ENCODE data around the gene ADGRL3.
"Not testable (repeated sequence)": the region's sequence is repeated elsewhere in the genome, so short reads cannot be mapped to it uniquely, and the experiment has no call there.

The ADGRL3 gene

DNA sequence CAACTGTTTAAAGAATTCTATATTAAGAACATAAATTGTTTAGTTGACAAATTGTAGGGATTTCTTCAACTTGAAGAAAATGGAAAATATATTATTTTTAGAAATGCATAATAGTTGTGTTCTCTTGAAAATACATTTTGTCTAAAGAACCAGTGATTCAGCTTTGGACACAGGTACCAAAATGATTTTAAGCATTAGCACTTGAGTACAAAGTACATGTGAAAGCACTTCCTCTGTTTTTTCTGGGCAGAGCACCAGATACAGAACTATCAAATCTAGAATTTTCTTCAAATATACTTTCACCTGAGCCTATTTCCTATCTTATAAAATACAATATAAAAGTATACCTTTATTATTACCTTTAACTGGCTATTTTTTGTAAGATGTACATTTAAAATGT is 539.8 kb downstream of the ADGRL3 start:
- in situ Hi-C loops (cut with MboI; ENCODE audit: low pct_unique_long_range_greater_than_20kb, low sequenced_read_pairs, unreplicated experiment) = no loop called here
- no peak for DNase-seq (ENCODE audit: low spot score)
- TF ChIP-seq, protein P1, sequence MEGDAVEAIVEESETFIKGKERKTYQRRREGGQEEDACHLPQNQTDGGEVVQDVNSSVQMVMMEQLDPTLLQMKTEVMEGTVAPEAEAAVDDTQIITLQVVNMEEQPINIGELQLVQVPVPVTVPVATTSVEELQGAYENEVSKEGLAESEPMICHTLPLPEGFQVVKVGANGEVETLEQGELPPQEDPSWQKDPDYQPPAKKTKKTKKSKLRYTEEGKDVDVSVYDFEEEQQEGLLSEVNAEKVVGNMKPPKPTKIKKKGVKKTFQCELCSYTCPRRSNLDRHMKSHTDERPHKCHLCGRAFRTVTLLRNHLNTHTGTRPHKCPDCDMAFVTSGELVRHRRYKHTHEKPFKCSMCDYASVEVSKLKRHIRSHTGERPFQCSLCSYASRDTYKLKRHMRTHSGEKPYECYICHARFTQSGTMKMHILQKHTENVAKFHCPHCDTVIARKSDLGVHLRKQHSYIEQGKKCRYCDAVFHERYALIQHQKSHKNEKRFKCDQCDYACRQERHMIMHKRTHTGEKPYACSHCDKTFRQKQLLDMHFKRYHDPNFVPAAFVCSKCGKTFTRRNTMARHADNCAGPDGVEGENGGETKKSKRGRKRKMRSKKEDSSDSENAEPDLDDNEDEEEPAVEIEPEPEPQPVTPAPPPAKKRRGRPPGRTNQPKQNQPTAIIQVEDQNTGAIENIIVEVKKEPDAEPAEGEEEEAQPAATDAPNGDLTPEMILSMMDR (IDR thresholded peaks at IDR 0.05; ENCODE audit: extremely low read depth, insufficient read depth, missing control alignments) = no peak

DNA sequence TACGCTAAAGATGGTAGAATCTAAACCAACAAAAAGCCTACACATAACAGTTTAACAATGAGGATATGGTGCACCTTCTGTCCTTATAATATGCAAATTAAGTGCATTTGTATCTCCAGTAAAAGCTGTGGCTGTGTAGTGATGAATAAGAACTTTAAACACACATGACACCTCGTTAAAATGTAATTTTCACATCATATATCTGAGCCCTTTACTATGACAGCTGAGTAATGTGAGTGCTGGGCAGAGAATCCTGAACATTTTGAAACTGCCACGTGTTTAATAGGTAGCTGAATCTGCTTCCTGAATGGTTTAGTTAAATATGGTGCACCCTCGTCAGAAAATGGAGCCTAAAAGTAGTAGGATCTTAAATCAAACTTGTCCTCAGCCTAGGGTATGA is 540.8 kb downstream of the ADGRL3 start:
- no peak for DNase-seq (ENCODE audit: low spot score)
- TF ChIP-seq, protein P1 (IDR thresholded peaks at IDR 0.05; ENCODE audit: extremely low read depth, insufficient read depth, missing control alignments) = no peak
- in situ Hi-C loops (cut with MboI; ENCODE audit: low pct_unique_long_range_greater_than_20kb, low sequenced_read_pairs, unreplicated experiment) = no loop called here

DNA sequence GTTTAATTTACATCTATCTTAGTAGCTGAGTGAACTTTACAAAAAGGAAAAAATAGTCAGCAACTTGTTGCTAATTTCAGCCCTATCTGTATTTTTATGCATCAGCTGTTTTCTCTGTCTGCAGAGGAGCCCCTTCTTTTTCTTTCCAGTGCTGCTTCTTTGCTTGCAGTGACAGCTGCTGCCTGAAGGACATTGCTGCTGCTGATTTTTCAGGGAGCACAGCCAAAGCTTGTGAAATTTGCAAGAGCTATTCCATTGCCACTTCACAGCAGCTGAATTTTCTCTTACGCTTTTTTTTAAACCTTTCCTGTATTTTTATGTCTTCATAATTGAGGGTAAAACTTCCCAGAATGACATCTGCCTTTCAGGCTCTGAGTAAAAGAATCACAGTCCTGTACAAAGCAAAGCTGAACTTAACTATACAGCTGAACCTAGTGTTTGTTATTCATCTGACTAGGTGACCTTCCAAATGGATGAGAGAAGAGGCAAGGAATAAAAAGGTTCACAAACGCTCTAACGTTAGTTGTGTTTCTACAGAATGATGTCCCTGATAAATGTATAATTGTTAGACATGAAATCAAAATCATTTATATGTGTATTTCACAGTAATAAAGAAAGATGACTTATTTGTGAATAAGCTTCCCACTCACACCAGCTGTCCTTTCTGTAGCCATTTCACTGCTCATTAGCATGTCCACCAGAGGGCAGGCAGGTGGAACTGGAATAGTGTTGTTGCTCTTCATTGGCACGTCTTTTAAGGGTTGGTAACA is 541.4 kb downstream of the ADGRL3 start:
- no peak for DNase-seq (ENCODE audit: low spot score)

DNA sequence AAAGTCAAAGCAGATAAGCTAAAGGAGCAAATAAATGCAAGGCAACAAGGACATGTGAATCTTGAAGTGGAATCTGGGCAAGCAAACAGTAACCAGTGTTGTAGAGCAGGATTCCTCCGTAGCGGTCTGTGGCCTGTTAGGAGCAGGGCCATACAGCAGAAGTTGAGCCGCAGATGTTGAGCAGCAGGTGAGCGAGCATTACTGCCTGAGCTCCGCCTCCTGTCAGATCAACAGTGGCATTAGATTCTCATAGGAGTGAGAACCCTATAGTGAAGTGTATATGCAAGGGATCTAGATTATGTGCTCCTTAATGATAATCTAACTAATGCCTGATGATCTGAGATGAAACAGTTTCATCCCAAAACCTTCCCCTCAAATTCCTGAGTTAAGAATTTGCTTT is 550.7 kb downstream of the ADGRL3 start:
- TF ChIP-seq, protein P1 (IDR thresholded peaks at IDR 0.05; ENCODE audit: extremely low read depth, insufficient read depth, missing control alignments) = no peak
- in situ Hi-C loops (cut with MboI; ENCODE audit: low pct_unique_long_range_greater_than_20kb, low sequenced_read_pairs, unreplicated experiment) = no loop called here
- no peak for DNase-seq (ENCODE audit: low spot score)

More for the DNA sequence above, 541.4 kb downstream of the ADGRL3 start:
- TF ChIP-seq, protein P1 (IDR thresholded peaks at IDR 0.05; ENCODE audit: extremely low read depth, insufficient read depth, missing control alignments) = no peak
- in situ Hi-C loops (cut with MboI; ENCODE audit: low pct_unique_long_range_greater_than_20kb, low sequenced_read_pairs, unreplicated experiment) = no loop called here

DNA sequence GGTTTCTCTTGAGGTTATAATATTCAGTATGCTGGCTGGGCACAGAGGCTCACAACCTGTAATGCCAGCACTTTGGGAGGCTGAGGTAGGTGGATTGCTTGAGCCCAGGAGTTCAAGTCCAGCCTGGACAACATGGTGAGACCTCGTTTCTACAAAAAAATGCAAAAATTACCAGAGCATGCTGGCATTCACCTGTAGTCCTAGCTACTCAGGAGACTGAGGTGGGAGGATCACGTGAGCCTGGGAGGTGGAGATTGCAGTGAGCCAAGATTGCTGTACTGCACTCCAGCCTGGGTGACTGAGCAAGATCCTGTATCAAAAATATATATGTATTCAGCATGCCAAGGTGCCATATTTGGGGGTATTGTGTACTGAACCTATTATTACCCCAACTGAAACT is 552.5 kb downstream of the ADGRL3 start:
- no peak for DNase-seq (ENCODE audit: low spot score)
- TF ChIP-seq, protein P1 (IDR thresholded peaks at IDR 0.05; ENCODE audit: extremely low read depth, insufficient read depth, missing control alignments) = no peak
- in situ Hi-C loops (cut with MboI; ENCODE audit: low pct_unique_long_range_greater_than_20kb, low sequenced_read_pairs, unreplicated experiment) = no loop called here

DNA sequence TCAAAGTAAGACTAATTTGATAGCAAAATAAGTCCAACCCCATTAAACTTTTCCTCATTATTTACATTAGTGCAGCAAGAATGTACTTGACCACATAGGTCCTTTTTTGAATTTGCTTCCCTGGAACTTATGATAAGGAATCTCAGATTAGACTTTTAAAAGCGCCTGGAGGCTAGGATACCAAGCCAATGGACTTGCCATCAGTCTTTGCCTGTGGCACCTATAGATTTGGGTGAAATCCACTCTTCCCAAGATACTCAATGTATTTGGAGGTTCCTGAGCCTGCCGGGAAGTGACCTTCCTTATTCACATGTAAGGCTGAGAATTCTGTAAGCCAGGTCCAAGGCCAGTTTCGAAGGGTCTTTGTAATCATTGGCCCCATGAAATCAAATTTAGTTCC is 553.6 kb downstream of the ADGRL3 start:
- DNase-seq (ENCODE audit: low spot score) = no peak
- TF ChIP-seq, protein P1 (IDR thresholded peaks at IDR 0.05; ENCODE audit: extremely low read depth, insufficient read depth, missing control alignments) = no peak
- in situ Hi-C loops (cut with MboI; ENCODE audit: low pct_unique_long_range_greater_than_20kb, low sequenced_read_pairs, unreplicated experiment) = no loop called here

DNA sequence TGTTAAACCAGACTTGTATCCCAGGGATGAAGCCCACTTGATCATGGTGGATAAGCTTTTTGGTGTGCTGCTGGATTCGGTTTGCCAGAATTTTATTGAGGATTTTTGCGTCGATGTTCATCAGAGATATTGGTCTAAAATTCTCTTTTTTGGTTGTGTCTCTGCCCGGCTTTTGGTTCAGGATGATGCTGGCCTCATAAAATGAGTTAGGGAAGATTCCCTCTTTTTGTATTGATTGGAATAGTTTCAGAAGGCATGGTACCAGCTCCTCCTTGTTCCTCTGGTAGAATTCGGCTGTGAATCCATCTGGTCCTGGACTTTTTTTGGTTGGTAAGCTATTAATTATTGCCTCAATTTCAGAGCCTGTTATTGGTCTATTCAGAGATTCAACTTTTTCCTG is 556.8 kb downstream of the ADGRL3 start:
- in situ Hi-C loops (cut with MboI; ENCODE audit: low pct_unique_long_range_greater_than_20kb, low sequenced_read_pairs, unreplicated experiment) = not testable (repeated sequence)

DNA sequence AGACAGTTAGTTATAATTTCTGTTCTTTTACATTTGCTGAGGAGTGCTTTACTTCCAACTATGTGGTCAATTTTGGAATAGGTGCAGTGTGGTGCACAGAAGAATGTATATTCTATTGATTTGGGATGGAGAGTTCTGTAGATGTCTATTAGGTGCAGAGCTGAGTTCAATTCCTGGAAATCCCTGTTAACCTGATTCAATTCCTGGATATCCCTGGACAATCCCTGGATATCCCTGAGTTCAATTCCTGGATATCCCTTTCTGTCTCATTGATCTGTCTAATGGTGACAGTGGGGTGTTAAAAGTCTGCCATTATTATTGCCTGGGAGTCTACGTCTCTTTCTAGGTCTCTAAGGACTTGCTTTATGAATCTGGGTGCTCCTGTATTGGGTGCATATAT is 557.9 kb downstream of the ADGRL3 start:
- in situ Hi-C loops (cut with MboI; ENCODE audit: low pct_unique_long_range_greater_than_20kb, low sequenced_read_pairs, unreplicated experiment); DNase-seq (ENCODE audit: low spot score): not testable (repeated sequence)

More for the DNA sequence above, 556.8 kb downstream of the ADGRL3 start:
- not testable (repeated sequence) for DNase-seq (ENCODE audit: low spot score)

DNA sequence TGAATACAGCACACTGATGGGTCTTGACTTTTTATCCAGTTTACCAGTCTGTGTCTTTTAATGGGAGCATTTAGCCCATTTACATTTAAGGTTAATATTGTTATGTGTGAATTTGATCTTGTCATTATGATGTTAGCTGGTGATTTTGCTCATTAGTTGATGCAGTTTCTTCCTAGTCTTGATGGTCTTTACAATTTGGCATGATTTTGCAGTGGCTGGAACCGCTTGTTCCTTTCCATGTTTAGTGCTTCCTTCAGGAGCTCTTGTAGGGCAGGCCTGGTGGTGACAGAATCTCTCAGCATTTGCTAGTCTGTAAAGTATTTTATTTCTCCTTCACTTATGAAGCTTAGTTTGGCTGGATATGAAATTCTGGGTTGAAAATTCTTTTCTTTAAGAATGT is 558.5 kb downstream of the ADGRL3 start:
- DNase-seq (ENCODE audit: low spot score); in situ Hi-C loops (cut with MboI; ENCODE audit: low pct_unique_long_range_greater_than_20kb, low sequenced_read_pairs, unreplicated experiment): not testable (repeated sequence)

DNA sequence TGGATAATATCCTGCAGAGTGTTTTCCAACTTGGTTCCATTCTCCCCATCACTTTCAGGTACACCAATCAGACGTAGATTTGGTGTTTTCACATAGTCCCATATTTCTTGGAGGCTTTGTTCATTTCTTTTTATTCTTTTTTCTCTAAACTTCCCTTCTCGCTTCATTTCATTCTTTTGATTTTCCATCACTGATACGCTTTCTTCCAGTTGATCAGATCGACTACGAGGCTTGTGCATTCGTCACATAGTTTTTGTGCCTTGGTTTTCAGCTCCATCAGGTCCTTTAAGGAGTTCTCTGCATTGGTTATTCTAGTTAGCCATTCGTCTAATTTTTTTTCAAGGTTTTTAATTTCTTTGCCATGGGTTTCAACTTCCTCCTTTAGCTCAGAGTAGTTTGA is 559.1 kb downstream of the ADGRL3 start:
- DNase-seq (ENCODE audit: low spot score); in situ Hi-C loops (cut with MboI; ENCODE audit: low pct_unique_long_range_greater_than_20kb, low sequenced_read_pairs, unreplicated experiment): not testable (repeated sequence)

DNA sequence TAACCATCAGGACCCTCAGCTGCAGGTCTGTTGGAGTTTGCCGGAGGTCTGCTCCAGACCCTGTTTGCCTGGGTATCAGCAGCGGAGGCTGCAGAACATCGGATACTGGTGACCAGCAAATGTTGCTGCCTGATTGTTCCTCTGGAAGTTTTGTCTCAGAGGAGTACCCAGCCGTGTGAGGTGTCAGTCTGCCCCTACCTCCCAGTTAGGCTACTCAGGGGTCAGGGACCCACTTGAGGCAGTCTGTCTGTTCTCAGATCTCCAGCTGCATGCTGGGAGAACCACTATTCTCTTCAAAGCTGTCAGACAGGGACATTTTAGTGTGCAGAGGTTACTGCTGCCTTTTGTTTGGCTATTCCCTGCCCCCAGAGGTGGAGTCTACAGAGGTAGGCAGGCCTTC is 559.8 kb downstream of the ADGRL3 start:
- in situ Hi-C loops (cut with MboI; ENCODE audit: low pct_unique_long_range_greater_than_20kb, low sequenced_read_pairs, unreplicated experiment) = not testable (repeated sequence)

More for the DNA sequence above, 559.8 kb downstream of the ADGRL3 start:
- DNase-seq (ENCODE audit: low spot score) = not testable (repeated sequence)
